ENCODE data around the gene CCDC198.

- TF ChIP-seq GATA2 (IDR thresholded peaks at IDR 0.05; ENCODE audit: low read depth, low read length): no peak
- TF ChIP-seq GATA3 (IDR thresholded peaks at IDR 0.05; ENCODE audit: low read depth, low read length): no peak
Observed at GRCh38 chr14:57461777-57462320, 31.8 kb downstream of the CCDC198 start.

All from SH-SY5Y (cell line).